ENCODE measurements around the gene RBM17. TPM values are rescaled to one million over a fixed set of nuclear protein-coding genes. Genes with fewer than 3 reads are reported as not detected.

RBM17 gene, protein sequence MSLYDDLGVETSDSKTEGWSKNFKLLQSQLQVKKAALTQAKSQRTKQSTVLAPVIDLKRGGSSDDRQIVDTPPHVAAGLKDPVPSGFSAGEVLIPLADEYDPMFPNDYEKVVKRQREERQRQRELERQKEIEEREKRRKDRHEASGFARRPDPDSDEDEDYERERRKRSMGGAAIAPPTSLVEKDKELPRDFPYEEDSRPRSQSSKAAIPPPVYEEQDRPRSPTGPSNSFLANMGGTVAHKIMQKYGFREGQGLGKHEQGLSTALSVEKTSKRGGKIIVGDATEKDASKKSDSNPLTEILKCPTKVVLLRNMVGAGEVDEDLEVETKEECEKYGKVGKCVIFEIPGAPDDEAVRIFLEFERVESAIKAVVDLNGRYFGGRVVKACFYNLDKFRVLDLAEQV
- total RNA-seq (2021; ENCODE audit: unreplicated experiment) (65.4 TPM), Bru-seq, nascent RNA (percentile 83 among the genes with signal in this experiment), BruChase-seq, experiment 1, labeled RNA remaining after a 2-hour chase (percentile 87 among the genes with signal in this experiment), BruChase-seq, experiment 2, labeled RNA remaining after a 6-hour chase (percentile 88 among the genes with signal in this experiment)
- polyA plus RNA-seq (2012; ENCODE audit: insufficient read length) = 60.1 TPM
- long read RNA-seq, transcript RBM17-201 (12 exons, 2,755 nt) = major isoform, 70 of 130 reads
- long read RNA-seq, partial matches to known transcripts = 45 of 130 reads
- long read RNA-seq, other reads (novel, unspliced or antisense) = 13 of 130 reads

DNA sequence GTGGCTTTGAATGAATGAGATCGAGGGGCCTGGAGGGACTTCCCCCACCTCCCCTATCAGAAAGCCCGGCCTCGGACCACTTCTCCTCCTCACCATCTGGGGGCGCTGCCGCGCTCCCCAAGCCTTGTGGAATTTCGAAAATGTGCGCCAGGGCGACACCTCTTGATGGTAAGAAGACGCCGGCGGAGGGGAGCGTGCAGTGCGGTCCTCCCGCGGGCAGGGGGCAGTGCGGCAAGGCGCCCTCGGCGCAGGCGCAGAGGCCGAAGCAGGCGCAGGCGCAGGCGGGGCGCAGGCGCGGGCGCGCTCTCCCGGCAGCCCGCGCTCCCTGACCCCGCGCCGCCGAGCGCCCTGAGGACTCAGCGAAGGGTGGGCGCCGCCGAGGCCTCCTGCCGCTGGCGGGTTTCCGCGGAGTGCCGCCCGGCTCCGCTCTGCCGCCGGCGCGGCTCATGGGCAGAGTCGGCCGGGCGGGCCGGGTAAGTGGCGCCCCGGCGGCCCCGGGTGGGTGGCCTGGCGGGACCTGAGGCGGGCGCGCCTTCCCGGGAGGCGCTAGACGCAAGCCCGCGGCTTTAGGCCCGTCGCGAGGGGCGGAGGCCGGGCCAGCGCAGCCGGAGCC lies at the start of gene RBM17:
TSS of gene RBM17 (plus strand) at position 314 of the 613 bp plus-strand sequence. CDS start 8,032 bp downstream, outside the sequence.
- CTCF ChIA-PET = interaction anchor here (0.6 kb wide), 2 partner anchors 265 to 709 kb away, joined by 4 to 5 read pairs; no protein-coding TSS in a partner anchor
- Histone ChIP-seq H3K27ac (ENCODE audit: low read length) (peak within 1 kb of the TSS; percentile 83), H3K4me3 (ENCODE audit: low read depth in 2 of 2, low read length in 2 of 2) (peak within 1 kb of the TSS; percentile 80 to 93), H3K4me1 (ENCODE audit: control insufficient read depth, insufficient read depth, low read length) (peaks cover 16% of the 10 kb centered on the region), H3K36me3 (ENCODE audit: control insufficient read depth, insufficient read depth, low read length) (peaks cover 4% of the 10 kb centered on the region), H3K27me3 (ENCODE audit: control insufficient read depth, insufficient read depth, low read length) (peaks cover 3% of the 10 kb centered on the region; the same call in 1 of the 2 replicates), H3K9me3 (ENCODE audit: control insufficient read depth, insufficient read depth, low read depth, low read length) (no peaks in the 10 kb centered on the region)
- POLR2A ChIA-PET = no interaction called here
- DNase-seq (ENCODE audit: low read depth, low spot score) (peak; percentile 84), ATAC-seq (peak; percentile 95)
- intact Hi-C loops (cut with micrococcal nuclease; ENCODE audit: unreplicated experiment) (no loop called here), in situ Hi-C loops (cut with HindIII; ENCODE audit: low pct_unique_long_range_greater_than_20kb, low sequenced_read_pairs) (no loop called here)
- TF ChIP-seq, protein P1, sequence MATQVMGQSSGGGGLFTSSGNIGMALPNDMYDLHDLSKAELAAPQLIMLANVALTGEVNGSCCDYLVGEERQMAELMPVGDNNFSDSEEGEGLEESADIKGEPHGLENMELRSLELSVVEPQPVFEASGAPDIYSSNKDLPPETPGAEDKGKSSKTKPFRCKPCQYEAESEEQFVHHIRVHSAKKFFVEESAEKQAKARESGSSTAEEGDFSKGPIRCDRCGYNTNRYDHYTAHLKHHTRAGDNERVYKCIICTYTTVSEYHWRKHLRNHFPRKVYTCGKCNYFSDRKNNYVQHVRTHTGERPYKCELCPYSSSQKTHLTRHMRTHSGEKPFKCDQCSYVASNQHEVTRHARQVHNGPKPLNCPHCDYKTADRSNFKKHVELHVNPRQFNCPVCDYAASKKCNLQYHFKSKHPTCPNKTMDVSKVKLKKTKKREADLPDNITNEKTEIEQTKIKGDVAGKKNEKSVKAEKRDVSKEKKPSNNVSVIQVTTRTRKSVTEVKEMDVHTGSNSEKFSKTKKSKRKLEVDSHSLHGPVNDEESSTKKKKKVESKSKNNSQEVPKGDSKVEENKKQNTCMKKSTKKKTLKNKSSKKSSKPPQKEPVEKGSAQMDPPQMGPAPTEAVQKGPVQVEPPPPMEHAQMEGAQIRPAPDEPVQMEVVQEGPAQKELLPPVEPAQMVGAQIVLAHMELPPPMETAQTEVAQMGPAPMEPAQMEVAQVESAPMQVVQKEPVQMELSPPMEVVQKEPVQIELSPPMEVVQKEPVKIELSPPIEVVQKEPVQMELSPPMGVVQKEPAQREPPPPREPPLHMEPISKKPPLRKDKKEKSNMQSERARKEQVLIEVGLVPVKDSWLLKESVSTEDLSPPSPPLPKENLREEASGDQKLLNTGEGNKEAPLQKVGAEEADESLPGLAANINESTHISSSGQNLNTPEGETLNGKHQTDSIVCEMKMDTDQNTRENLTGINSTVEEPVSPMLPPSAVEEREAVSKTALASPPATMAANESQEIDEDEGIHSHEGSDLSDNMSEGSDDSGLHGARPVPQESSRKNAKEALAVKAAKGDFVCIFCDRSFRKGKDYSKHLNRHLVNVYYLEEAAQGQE (IDR thresholded peaks at IDR 0.05; ENCODE audit: insufficient read depth in 1 of 2, low read depth in 2 of 2, low read length in 1 of 2) = 0 out of 4 replicates have a peak, but pooled peaks of 1 of the 2 experiments have one; percentile 14
- TF ChIP-seq, protein P2, sequence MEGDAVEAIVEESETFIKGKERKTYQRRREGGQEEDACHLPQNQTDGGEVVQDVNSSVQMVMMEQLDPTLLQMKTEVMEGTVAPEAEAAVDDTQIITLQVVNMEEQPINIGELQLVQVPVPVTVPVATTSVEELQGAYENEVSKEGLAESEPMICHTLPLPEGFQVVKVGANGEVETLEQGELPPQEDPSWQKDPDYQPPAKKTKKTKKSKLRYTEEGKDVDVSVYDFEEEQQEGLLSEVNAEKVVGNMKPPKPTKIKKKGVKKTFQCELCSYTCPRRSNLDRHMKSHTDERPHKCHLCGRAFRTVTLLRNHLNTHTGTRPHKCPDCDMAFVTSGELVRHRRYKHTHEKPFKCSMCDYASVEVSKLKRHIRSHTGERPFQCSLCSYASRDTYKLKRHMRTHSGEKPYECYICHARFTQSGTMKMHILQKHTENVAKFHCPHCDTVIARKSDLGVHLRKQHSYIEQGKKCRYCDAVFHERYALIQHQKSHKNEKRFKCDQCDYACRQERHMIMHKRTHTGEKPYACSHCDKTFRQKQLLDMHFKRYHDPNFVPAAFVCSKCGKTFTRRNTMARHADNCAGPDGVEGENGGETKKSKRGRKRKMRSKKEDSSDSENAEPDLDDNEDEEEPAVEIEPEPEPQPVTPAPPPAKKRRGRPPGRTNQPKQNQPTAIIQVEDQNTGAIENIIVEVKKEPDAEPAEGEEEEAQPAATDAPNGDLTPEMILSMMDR (IDR thresholded peaks at IDR 0.05) = peak; percentile 100
- peak; percentile 55; the same call in 1 of the 2 replicates for TF ChIP-seq SIN3A (IDR thresholded peaks at IDR 0.05; ENCODE audit: borderline replicate concordance, insufficient read depth, low read depth, low read length)
- TF ChIP-seq POLR2AphosphoS5 (IDR thresholded peaks at IDR 0.05; ENCODE audit: low read depth, low read length) = peak; percentile 47; the same call in 1 of the 2 replicates
- no peak for TF ChIP-seq TCF7L2 (IDR thresholded peaks at IDR 0.05; ENCODE audit: low read depth, low read length)
- BruUV-seq (replicated peaks) = no TSS peak

DNA sequence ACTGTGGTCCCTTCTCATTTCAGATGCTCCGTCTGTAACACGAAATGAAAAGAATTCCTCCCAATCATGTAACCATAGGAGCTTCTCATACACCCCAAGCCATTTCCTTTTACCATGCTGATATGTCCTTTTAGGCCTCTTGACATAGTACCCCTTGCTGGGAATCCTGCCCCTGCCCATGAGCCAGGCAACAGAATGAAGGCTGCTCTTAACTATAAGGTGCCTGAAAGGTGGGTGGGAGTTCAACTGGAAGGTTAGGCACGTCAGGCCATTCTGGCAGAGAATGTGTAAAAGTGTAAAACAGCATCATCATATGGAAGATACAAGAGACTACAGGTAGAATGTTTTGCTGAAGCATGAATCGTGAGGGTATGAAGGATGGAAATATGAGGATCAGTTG lies 49.1 kb upstream of the RBM17 start:
- in situ Hi-C loops (cut with HindIII; ENCODE audit: low pct_unique_long_range_greater_than_20kb, low sequenced_read_pairs) = no loop called here
- POLR2A ChIA-PET = no interaction called here
- H3K4me3 ChIP-seq (ENCODE audit: low read depth in 2 of 2, low read length in 2 of 2) = no peak overlapping the region
- ATAC-seq (no peak), DNase-seq (ENCODE audit: low read depth, low spot score) (no peak)
- TF ChIP-seq SIN3A (IDR thresholded peaks at IDR 0.05; ENCODE audit: borderline replicate concordance, insufficient read depth, low read depth, low read length) (no peak), POLR2AphosphoS5 (IDR thresholded peaks at IDR 0.05; ENCODE audit: low read depth, low read length) (no peak), TCF7L2 (IDR thresholded peaks at IDR 0.05; ENCODE audit: low read depth, low read length) (no peak)
- TF ChIP-seq, protein P1 (IDR thresholded peaks at IDR 0.05; ENCODE audit: insufficient read depth in 1 of 2, low read depth in 2 of 2, low read length in 1 of 2) = no peak
- TF ChIP-seq, protein P2 (IDR thresholded peaks at IDR 0.05) = no peak
- H3K27me3 ChIP-seq (ENCODE audit: control insufficient read depth, insufficient read depth, low read length) = peaks cover 3% of the 10 kb centered on the region; the same call in 1 of the 2 replicates
- CTCF ChIA-PET = interaction anchor here (0.6 kb wide), 1 partner anchor 10 kb away, joined by 3 read pairs; no protein-coding TSS in a partner anchor
- no peaks in the 10 kb centered on the region for H3K4me1 ChIP-seq (ENCODE audit: control insufficient read depth, insufficient read depth, low read length)
- H3K27ac ChIP-seq (ENCODE audit: low read length) = no peak overlapping the region
- H3K9me3 ChIP-seq (ENCODE audit: control insufficient read depth, insufficient read depth, low read depth, low read length) = no peaks in the 10 kb centered on the region
- no peaks in the 10 kb centered on the region for H3K36me3 ChIP-seq (ENCODE audit: control insufficient read depth, insufficient read depth, low read length)
- BruUV-seq (replicated peaks) = no TSS peak
- intact Hi-C loops (cut with micrococcal nuclease; ENCODE audit: unreplicated experiment) = no loop called here

All from Panc1 (cell line).